Measurements from ENCODE around the gene CCDC83. TPM values are rescaled to one million over a fixed set of nuclear protein-coding genes. Genes with fewer than 3 reads are reported as not detected.

CCDC83 gene
- total RNA-seq, 6 donors from 2014 or later, result not detected

DNA sequence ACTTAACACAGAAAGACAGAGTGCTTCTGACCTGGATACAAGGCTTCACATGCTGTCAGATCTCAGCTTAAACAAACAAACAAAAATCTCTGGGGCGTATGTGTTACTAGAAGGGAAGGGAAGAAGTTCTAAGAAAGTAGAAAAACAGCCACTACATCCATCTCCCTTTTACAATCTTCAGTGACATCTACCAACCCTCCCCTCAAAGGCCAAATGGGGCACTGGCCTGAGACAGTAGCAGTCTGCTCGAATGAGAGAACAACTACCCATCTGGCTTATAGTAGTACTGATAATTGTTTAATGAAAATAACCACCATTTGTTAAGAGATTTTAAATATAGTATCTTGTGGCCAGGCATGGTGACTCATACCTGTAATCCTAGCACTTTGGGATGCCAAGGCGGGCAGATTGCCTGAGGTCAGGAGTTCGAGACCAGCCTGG, 29.4 kb downstream of the CCDC83 start:
- no peaks in the 10 kb centered on the region for H3K27me3 ChIP-seq
- H3K9me3 ChIP-seq, result no peaks in the 10 kb centered on the region
- DNase-seq, result no peak

GRCh38 chr11:85886089-85887056, 31.2 kb downstream of the CCDC83 start:
- Histone ChIP-seq H3K9me3 (no peaks in the 10 kb centered on the region), H3K27ac (no peak overlapping the region), H3K27me3 (no peaks in the 10 kb centered on the region), H3K4me1 (no peaks in the 10 kb centered on the region), H3K36me3 (no peaks in the 10 kb centered on the region), H3K4me3 (no peak overlapping the region)
- 70 to 75% methylated on average over 7 of the region's 7 CpGs for WGBS, 2 donors
- no peak for TF ChIP-seq CTCF (IDR thresholded peaks at IDR 0.05)
- TF ChIP-seq EP300 (IDR thresholded peaks at IDR 0.05), result no peak
- no peak for TF ChIP-seq POLR2AphosphoS5 (IDR thresholded peaks at IDR 0.05)
- no peak for TF ChIP-seq POLR2A (IDR thresholded peaks at IDR 0.05)
- DNase-seq (no peak), ATAC-seq (ENCODE audit: low FRiP score in 2 of 2) (peak in 1 of 2 donors; percentile 81)

More for the DNA sequence above, 29.4 kb downstream of the CCDC83 start:
- no peaks in the 10 kb centered on the region for H3K36me3 ChIP-seq
- no peak overlapping the region for H3K4me3 ChIP-seq
- TF ChIP-seq POLR2A (IDR thresholded peaks at IDR 0.05), result no peak
- no peak for ATAC-seq (ENCODE audit: low FRiP score in 2 of 2)
- 69 to 76% methylated on average over 4 of the region's 4 CpGs for WGBS, 2 donors
- no peaks in the 10 kb centered on the region for H3K4me1 ChIP-seq
- H3K27ac ChIP-seq, result no peak overlapping the region

- ATAC-seq (ENCODE audit: low FRiP score in 2 of 2), result no peak
- Histone ChIP-seq H3K27me3 (no peaks in the 10 kb centered on the region), H3K9me3 (no peaks in the 10 kb centered on the region), H3K36me3 (no peaks in the 10 kb centered on the region), H3K4me1 (no peaks in the 10 kb centered on the region), H3K4me3 (no peak overlapping the region), H3K27ac (no peak overlapping the region)
- no peak for DNase-seq
- WGBS, 2 donors, result 91 to 92% methylated on average over 3 to 5 of the region's 5 CpGs
- no peak for TF ChIP-seq CTCF (IDR thresholded peaks at IDR 0.05)
- TF ChIP-seq POLR2AphosphoS5 (IDR thresholded peaks at IDR 0.05), result no peak
- no peak for TF ChIP-seq POLR2A (IDR thresholded peaks at IDR 0.05)
- TF ChIP-seq EP300 (IDR thresholded peaks at IDR 0.05), result no peak
These were observed 33.9 kb downstream of the CCDC83 start for GRCh38 chr11:85889108-85889507.

DNA sequence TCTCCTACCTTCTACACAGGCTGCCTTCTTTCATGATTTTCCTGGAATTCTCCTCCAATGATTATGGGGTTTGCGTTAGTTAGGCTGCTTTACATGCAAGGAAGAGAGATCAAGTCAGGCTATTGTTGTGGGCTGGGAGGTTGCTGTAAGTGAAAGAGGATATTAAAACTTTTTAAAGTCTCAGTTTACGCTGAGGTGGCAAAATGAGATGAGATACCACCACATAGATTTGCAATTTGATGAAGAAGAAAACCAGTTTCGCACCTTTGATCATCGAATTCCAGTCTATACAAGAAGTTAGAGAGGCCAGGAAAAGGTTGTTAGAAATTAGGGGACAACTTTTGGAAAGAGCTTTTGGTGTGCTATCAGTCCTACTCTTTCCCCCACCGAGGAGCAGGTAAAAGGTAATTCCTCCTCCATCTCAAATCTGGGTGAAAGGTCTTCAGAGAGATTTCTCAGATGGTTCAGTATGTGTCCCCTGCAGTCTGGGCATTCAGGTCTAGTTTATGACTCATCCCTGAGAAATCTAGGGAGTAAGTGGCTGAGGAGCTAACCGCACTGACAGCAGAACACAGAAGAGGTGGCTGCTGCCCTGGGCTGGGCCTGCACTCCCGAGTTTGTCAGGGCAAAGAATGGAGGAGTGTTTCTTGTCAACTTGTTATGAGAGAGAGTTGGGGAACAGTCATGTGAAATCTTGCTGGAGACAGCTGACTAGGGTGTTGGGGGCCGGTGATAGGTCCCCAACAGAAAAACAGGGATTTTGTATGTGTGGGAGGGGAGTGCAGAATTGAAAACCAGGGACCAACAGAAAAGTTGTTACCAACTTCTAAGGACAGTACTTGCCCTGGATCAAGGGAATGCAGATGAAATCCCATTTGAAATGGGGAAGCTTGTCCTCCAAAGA, 34.7 kb downstream of the CCDC83 start:
- Histone ChIP-seq H3K4me3 (no peak overlapping the region), H3K9me3 (no peaks in the 10 kb centered on the region), H3K36me3 (no peaks in the 10 kb centered on the region), H3K4me1 (no peaks in the 10 kb centered on the region), H3K27ac (no peak overlapping the region), H3K27me3 (no peaks in the 10 kb centered on the region)
- TF ChIP-seq POLR2AphosphoS5 (IDR thresholded peaks at IDR 0.05) (no peak), EP300 (IDR thresholded peaks at IDR 0.05) (no peak), POLR2A (IDR thresholded peaks at IDR 0.05) (no peak), CTCF (IDR thresholded peaks at IDR 0.05) (no peak)
- WGBS, 2 donors, result 89 to 95% methylated on average over 8 of the region's 8 CpGs
- no peak for DNase-seq
- no peak for ATAC-seq (ENCODE audit: low FRiP score in 2 of 2)

DNA sequence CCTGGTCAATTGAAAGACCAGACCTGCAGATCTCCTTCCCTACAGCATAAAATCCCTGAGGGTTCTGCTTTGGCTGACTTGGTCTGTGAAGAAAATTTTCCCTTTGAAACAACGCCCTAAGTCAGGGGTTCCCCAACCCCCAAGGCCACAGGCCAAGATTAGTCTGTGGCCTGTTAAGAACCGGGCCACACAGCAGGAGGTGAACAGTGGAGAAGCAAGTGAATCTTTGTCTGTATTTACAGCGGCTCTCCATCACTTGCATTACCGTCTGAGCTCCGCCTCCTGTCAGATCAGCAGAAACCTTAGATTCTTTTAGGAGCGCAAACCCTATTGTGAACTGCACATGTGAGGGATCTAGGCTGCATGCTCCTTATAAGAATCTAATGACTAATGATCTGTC, 38.2 kb downstream of the CCDC83 start:
- no peaks in the 10 kb centered on the region for H3K4me1 ChIP-seq
- TF ChIP-seq CTCF (IDR thresholded peaks at IDR 0.05), result no peak
- no peak for TF ChIP-seq POLR2A (IDR thresholded peaks at IDR 0.05)
- TF ChIP-seq POLR2AphosphoS5 (IDR thresholded peaks at IDR 0.05), result no peak
- no peak for TF ChIP-seq EP300 (IDR thresholded peaks at IDR 0.05)
- DNase-seq, result no peak
- no peak overlapping the region for H3K27ac ChIP-seq
- H3K4me3 ChIP-seq, result no peak overlapping the region
- WGBS, 2 donors, result 64 to 84% methylated on average over 6 of the region's 6 CpGs
- H3K9me3 ChIP-seq, result no peaks in the 10 kb centered on the region
- ATAC-seq (ENCODE audit: low FRiP score in 2 of 2), result no peak
- no peaks in the 10 kb centered on the region for H3K36me3 ChIP-seq
- no peaks in the 10 kb centered on the region for H3K27me3 ChIP-seq
